OCI-LY3 (cell line): ENCODE results near the gene AK1.

Experiments used
- H2AFZ ChIP-seq: fragments of 200-600, 300-600 bp; shearing (Covaris generic); 2 replicates; pipeline ENCODE4 v1.6.0; 2014; ENCODE audit warnings: antibody characterized with exemption, low read depth, low read length
- H3K27ac ChIP-seq: fragments of 200-600, 300-600 bp; sonication (generic); 2 replicates; pipeline ENCODE4 v1.5.1; 2014; ENCODE audit warnings: mild to moderate bottlenecking, low read length, moderate library complexity, mixed read lengths
- H3K27me3 ChIP-seq: fragments of 200-600, 300-600 bp; sonication (generic); 2 replicates; pipeline ENCODE4 v1.6.1; 2014; ENCODE audit warnings: low read depth, low read length, mixed read lengths
- H3K36me3 ChIP-seq: fragments of 200-600, 300-600 bp; sonication (generic); replicated peaks from 2 replicates; pipeline ENCODE3; 2014; ENCODE audit warnings: low read depth, low read length, mixed read lengths
- H3K4me1 ChIP-seq: fragments of 300-600, 200-600 bp; sonication (generic); 2 replicates; pipeline ENCODE4 v1.6.1; 2014; ENCODE audit warnings: low read length, mixed read lengths
- H3K4me2 ChIP-seq: fragments of 200-600, 300-600 bp; sonication (generic); 2 replicates; pipeline ENCODE4 v1.6.1; 2014; ENCODE audit warnings: low read length, mixed read lengths
- H3K4me3 ChIP-seq: fragments of 300-600, 200-600 bp; sonication (generic); 2 replicates; pipeline ENCODE4 v1.5.1; 2014; ENCODE audit warnings: antibody characterized with exemption, mild to moderate bottlenecking, low read length, moderate library complexity
- H3K79me2 ChIP-seq: fragments of 300-600, 200-600 bp; shearing (Covaris generic); 2 replicates; pipeline ENCODE4 v1.6.1; 2014; ENCODE audit warnings: mild to moderate bottlenecking, low read length, mixed read lengths
- H3K9ac ChIP-seq: fragments of 300-600, 200-600 bp; shearing (Covaris generic); 2 replicates; pipeline ENCODE4 v1.6.0; 2014; ENCODE audit warnings: mild to moderate bottlenecking, low read length, moderate library complexity
- H3K9me3 ChIP-seq: fragments of 200-600, 300-600 bp; shearing (Covaris generic); 2 replicates; pipeline ENCODE4 v1.6.1; 2014; ENCODE audit warnings: low read length, mixed read lengths; ENCODE audit not compliant: insufficient read depth
- H4K20me1 ChIP-seq: fragments of 200-600, 300-600 bp; sonication (generic); 2 replicates; pipeline ENCODE4 v1.6.1; 2016; ENCODE audit warnings: low read length, mixed read lengths; ENCODE audit not compliant: insufficient read depth
- CTCF ChIP-seq: fragments of 200-600, 300-600 bp; sonication (generic); IDR thresholded peaks from 2 replicates; pipeline ENCODE4 v1.5.1; 2014; ENCODE audit warnings: antibody characterized with exemption, low read length, low read depth
- EZH2phosphoT487 ChIP-seq: fragments of 200-600 bp; shearing (Covaris generic); IDR thresholded peaks from 2 replicates; pipeline ENCODE4 v1.6.1; 2018; ENCODE audit warnings: antibody characterized with exemption, mixed run types, low read depth

AK1 gene

GRCh38 chr9:127899128-127899943 is 21.9 kb upstream of the AK1 start, which contains the start of gene ST6GALNAC6:
ST6GALNAC6 (minus strand) TSS chr9:127899603; CDS start chr9:127897981, 1,622 bp downstream.
- Histone ChIP-seq H3K27ac (peak within 1 kb of the TSS; percentile 41), H3K4me3 (peak within 1 kb of the TSS; percentile 95), H4K20me1 (0 out of 2 replicates have a peak, but pooled peaks cover 4% of the 10 kb centered on the region), H3K9me3 (peaks cover 11% of the 10 kb centered on the region; the same call in 1 of the 2 replicates), H3K36me3 (peaks cover 28% of the 10 kb centered on the region), H3K27me3 (no peaks in the 10 kb centered on the region), H3K4me1 (peaks cover 38% of the 10 kb centered on the region), H3K79me2 (peaks cover 8% of the 10 kb centered on the region), H3K4me2 (peak within 1 kb of the TSS; percentile 93), H3K9ac (peak within 1 kb of the TSS; percentile 94), H2AFZ (no peak within 1 kb of the TSS)
- TF ChIP-seq CTCF: no peak
- no peak for TF ChIP-seq EZH2phosphoT487

- Histone ChIP-seq H4K20me1 (0 out of 2 replicates have a peak, but pooled peaks cover 4% of the 10 kb centered on the region), H3K36me3 (peaks cover 35% of the 10 kb centered on the region), H3K9me3 (peaks cover 14% of the 10 kb centered on the region; the same call in 1 of the 2 replicates), H3K79me2 (peaks cover 8% of the 10 kb centered on the region), H3K27ac (peak overlapping the region; percentile 41), H3K4me2 (peak overlapping the region; percentile 82), H3K9ac (peak overlapping the region; percentile 94), H3K27me3 (no peaks in the 10 kb centered on the region), H2AFZ (no peak overlapping the region), H3K4me1 (peaks cover 31% of the 10 kb centered on the region), H3K4me3 (peak overlapping the region; percentile 95)
- TF ChIP-seq EZH2phosphoT487 (no peak), CTCF (no peak)
Measured at GRCh38 chr9:127898433-127899127, 21.1 kb upstream of the AK1 start.

GRCh38 chr9:127897193-127897692 is 19.8 kb upstream of the AK1 start:
- no peak overlapping the region for H3K9ac ChIP-seq
- no peak for TF ChIP-seq EZH2phosphoT487
- no peak for TF ChIP-seq CTCF
- H3K4me1 ChIP-seq: peaks cover 26% of the 10 kb centered on the region
- H3K36me3 ChIP-seq: peaks cover 49% of the 10 kb centered on the region
- 0 out of 2 replicates have a peak, but pooled peaks cover 4% of the 10 kb centered on the region for H4K20me1 ChIP-seq
- peak overlapping the region; percentile 3; the same call in 1 of the 2 replicates for H3K4me2 ChIP-seq
- no peaks in the 10 kb centered on the region for H3K27me3 ChIP-seq
- peaks cover 28% of the 10 kb centered on the region for H3K9me3 ChIP-seq
- H3K79me2 ChIP-seq: peaks cover 8% of the 10 kb centered on the region
- H3K27ac ChIP-seq: no peak overlapping the region
- no peak overlapping the region for H2AFZ ChIP-seq
- no peak overlapping the region for H3K4me3 ChIP-seq
